Testis (tissue), 3 donors: Measurements from ENCODE around the gene CAPNS2. TPM values are rescaled to one million over a fixed set of nuclear protein-coding genes. Genes with fewer than 3 reads are reported as not detected.

ENCODE experiments used
- DNase-seq: peaks from one replicate; pipeline ENCODE4 v3.0.0-alpha.2; 2019
- H3K27ac ChIP-seq, 2 donors: fragments of 200-600 bp; sonication (generic); one replicate each; pipeline ENCODE4 v1.5.1; 2019
- H3K27me3 ChIP-seq: fragments of 200-600 bp; sonication (generic); one replicate; pipeline ENCODE4 v1.5.1; 2019
- H3K36me3 ChIP-seq: fragments of 200-600 bp; sonication (generic); one replicate; pipeline ENCODE4 v1.5.1; 2017; ENCODE audit warnings: low read depth; ENCODE audit errors: missing control alignments
- H3K4me1 ChIP-seq: fragments of 200-600 bp; sonication (generic); one replicate; pipeline ENCODE4 v1.5.1; 2019
- H3K4me3 ChIP-seq, 2 donors: fragments of 200-600 bp; sonication (generic); one replicate each; pipeline ENCODE4 v1.5.1; 2017 to 2019
- H3K9me3 ChIP-seq: fragments of 200-600 bp; sonication (generic); one replicate; pipeline ENCODE4 v1.5.1; 2017
- POLR2A ChIP-seq: fragments of 450-650 bp; IDR thresholded peaks from one replicate; pipeline ENCODE4 v1.6.1; 2017; ENCODE audit warnings: antibody characterized with exemption, mild to moderate bottlenecking, moderate library complexity
- WGBS, 2 donors: methylation state at CpG; one replicate each; pipeline ENCODE4 v1.1.5; 2018; 5-methylcytosine and 5-hydroxymethylcytosine counted together
- intact Hi-C: fragments of 100-400 bp; cut with DNase I; formaldehyde crosslinking; loops from one replicate; pipeline ENCODE4 v1.15.1; 2023; ENCODE audit warnings: low total_unique reads
- polyA plus RNA-seq: library from polyadenylated mRNA; stranded (reverse); fragments of 350-450 nt; fragmentation: Illumina TruSeq; extraction: RNeasy Lipid Tissue Mini Kit (QIAGEN cat#74804); gene quantifications from one replicate; pipeline ENCODE4 v1.2.3, GENCODE V29; 2014; ENCODE audit warnings: low read depth, low replicate concordance; ENCODE audit not compliant: insufficient read depth
- total RNA-seq, 2 donors: library from RNA; depleted of rRNA; stranded (reverse); fragments of >200 nt; gene quantifications; one replicate each; pipeline ENCODE4 v1.2.3, GENCODE V29; 2016
- TF ChIP-seq, protein P1 (sequence below), 3 experiments: fragments of 450-650 bp in 2 of 3; fragments of 200-600 bp in 1 of 3; sonication (generic) in 1 of 3; IDR thresholded peaks; one replicate each; pipeline ENCODE4 v1.5.1; 2016 to 2019; ENCODE audit warnings: antibody characterized with exemption in 3 of 3, mild to moderate bottlenecking in 2 of 3, moderate library complexity in 1 of 3

CAPNS2 gene
- total and polyA plus RNA-seq, 3 donors from 2014 or later: 0.74 to 1.0 TPM; not detected in 1

DNA sequence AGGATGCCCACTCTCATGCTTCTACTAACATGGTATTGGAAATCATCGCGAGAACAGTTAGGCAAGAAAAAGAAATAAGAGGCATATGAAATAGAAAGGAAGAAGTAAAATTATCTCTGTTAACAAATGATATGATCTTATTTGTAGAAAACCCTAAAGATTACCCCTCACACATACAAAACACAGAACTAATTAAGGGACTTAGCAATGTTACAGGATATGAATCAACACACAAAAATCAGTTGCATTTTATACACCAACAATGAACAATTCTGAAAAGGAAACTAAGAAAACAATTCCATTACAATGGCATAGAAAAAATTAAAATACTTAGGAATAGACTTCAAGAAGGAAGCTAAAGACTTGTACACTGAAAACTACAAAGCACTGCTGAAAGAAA is 2.7 kb upstream of the CAPNS2 start:
- no peak overlapping the region for H3K27ac ChIP-seq
- no peak overlapping the region for H3K4me3 ChIP-seq
- 92 to 93% methylated on average over 2 of the region's 2 CpGs for WGBS, 2 donors
- intact Hi-C loops: no loop called here
- H3K4me1 ChIP-seq: peaks cover 9% of the 10 kb centered on the region
- TF ChIP-seq, protein P1, sequence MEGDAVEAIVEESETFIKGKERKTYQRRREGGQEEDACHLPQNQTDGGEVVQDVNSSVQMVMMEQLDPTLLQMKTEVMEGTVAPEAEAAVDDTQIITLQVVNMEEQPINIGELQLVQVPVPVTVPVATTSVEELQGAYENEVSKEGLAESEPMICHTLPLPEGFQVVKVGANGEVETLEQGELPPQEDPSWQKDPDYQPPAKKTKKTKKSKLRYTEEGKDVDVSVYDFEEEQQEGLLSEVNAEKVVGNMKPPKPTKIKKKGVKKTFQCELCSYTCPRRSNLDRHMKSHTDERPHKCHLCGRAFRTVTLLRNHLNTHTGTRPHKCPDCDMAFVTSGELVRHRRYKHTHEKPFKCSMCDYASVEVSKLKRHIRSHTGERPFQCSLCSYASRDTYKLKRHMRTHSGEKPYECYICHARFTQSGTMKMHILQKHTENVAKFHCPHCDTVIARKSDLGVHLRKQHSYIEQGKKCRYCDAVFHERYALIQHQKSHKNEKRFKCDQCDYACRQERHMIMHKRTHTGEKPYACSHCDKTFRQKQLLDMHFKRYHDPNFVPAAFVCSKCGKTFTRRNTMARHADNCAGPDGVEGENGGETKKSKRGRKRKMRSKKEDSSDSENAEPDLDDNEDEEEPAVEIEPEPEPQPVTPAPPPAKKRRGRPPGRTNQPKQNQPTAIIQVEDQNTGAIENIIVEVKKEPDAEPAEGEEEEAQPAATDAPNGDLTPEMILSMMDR (IDR thresholded peaks at IDR 0.05): no peak
- TF ChIP-seq POLR2A: no peak
- H3K27me3 ChIP-seq: no peaks in the 10 kb centered on the region
- no peak for DNase-seq
- no peaks in the 10 kb centered on the region for H3K9me3 ChIP-seq
- H3K36me3 ChIP-seq: no peaks in the 10 kb centered on the region

DNA sequence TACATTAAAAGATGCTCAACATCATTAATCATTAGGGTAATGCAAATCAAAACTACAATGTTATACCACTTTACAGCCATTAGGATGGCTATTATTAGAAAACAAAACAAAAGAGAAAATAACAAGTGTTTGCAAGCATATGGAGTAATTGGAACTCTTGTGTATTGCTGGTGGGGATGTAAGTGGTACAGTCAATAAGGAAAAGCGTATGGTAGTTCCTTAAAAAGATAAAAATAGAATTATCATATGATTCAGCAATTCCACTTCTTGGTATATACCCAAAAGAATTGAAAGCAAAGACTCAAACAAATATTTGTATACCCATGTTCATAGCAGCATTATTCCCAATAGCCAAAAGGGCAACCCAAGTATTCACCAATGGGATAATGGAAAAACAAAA is 1.4 kb upstream of the CAPNS2 start:
- Histone ChIP-seq H3K27ac (no peak overlapping the region), H3K27me3 (no peaks in the 10 kb centered on the region), H3K9me3 (no peaks in the 10 kb centered on the region), H3K36me3 (no peaks in the 10 kb centered on the region), H3K4me1 (no peaks in the 10 kb centered on the region), H3K4me3 (no peak overlapping the region)
- 80 to 89% methylated on average over 1 of the region's 1 CpG for WGBS, 2 donors
- TF ChIP-seq POLR2A: no peak
- TF ChIP-seq, protein P1 (IDR thresholded peaks at IDR 0.05): no peak
- no peak for DNase-seq
- intact Hi-C loops: no loop called here

GRCh38 chr16:55567382-55567781 is 898 bp downstream of the CAPNS2 start:
- Histone ChIP-seq H3K27ac (no peak overlapping the region), H3K4me1 (no peaks in the 10 kb centered on the region), H3K9me3 (no peaks in the 10 kb centered on the region), H3K27me3 (no peaks in the 10 kb centered on the region), H3K4me3 (no peak overlapping the region), H3K36me3 (no peaks in the 10 kb centered on the region)
- 90% methylated on average over 3 of the region's 3 CpGs for WGBS, 2 donors
- TF ChIP-seq, protein P1 (IDR thresholded peaks at IDR 0.05): no peak
- no peak for TF ChIP-seq POLR2A
- intact Hi-C loops: no loop called here
- DNase-seq: no peak

DNA sequence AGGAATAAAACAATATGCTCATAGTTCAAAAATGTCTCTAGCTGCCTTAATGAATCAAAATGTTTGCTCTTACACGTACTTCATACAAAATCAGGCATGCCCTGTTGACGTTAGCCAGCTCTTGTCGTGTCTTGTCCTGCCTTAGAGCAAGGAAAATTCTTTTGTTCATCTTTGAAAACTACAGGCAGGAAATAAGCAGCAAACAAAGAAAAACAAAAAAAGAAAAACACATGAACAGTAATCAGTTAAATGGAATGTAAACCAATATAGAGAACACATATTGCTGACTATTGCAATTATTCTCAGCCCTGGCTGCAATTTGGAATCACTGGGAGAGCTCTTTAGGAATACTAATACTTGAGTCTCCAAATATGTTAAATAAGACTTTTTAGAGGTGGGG is 1.7 kb downstream of the CAPNS2 start:
- Histone ChIP-seq H3K4me1 (no peaks in the 10 kb centered on the region), H3K36me3 (no peaks in the 10 kb centered on the region), H3K9me3 (no peaks in the 10 kb centered on the region), H3K4me3 (no peak overlapping the region), H3K27ac (no peak overlapping the region), H3K27me3 (no peaks in the 10 kb centered on the region)
- intact Hi-C loops: no loop called here
- WGBS, 2 donors: 83 to 84% methylated on average over 3 of the region's 3 CpGs
- TF ChIP-seq, protein P1 (IDR thresholded peaks at IDR 0.05): no peak
- TF ChIP-seq POLR2A: no peak
- DNase-seq: no peak

DNA sequence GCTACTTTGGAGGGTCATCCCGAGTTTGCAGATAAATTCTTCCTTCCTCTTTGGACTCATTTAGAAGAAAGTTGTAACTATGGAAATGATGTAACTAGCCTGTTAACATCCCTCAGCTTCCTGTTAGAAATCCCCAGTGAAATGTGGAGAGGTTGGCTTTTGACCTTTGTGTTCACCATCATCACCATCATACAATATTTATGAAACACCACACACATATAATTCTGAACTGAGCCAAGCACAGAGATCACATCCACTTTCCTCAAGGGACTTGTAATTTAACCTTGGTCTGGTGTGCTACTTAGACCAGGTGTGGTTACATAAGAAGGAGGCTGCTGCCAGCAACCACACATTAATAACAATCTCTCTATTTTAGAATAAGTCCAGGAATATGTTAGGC is 2.5 kb downstream of the CAPNS2 start:
- intact Hi-C loops: no loop called here
- Histone ChIP-seq H3K9me3 (no peaks in the 10 kb centered on the region), H3K27me3 (no peaks in the 10 kb centered on the region), H3K27ac (no peak overlapping the region), H3K4me1 (no peaks in the 10 kb centered on the region), H3K36me3 (no peaks in the 10 kb centered on the region), H3K4me3 (no peak overlapping the region)
- TF ChIP-seq, protein P1 (IDR thresholded peaks at IDR 0.05): no peak
- no peak for TF ChIP-seq POLR2A
- WGBS, 2 donors: 36 to 63% methylated on average over 1 of the region's 1 CpG
- no peak for DNase-seq
